ENCODE results near the gene NRCAM. TPM values are rescaled to one million over a fixed set of nuclear protein-coding genes. Genes with fewer than 3 reads are reported as not detected.
A peak's percentile ranks its signal among the peaks of the same experiment; 100 is the strongest.

The NRCAM gene
- total RNA-seq, 2 experiments from 2014 or later = 3.4 to 7.0 TPM

DNA sequence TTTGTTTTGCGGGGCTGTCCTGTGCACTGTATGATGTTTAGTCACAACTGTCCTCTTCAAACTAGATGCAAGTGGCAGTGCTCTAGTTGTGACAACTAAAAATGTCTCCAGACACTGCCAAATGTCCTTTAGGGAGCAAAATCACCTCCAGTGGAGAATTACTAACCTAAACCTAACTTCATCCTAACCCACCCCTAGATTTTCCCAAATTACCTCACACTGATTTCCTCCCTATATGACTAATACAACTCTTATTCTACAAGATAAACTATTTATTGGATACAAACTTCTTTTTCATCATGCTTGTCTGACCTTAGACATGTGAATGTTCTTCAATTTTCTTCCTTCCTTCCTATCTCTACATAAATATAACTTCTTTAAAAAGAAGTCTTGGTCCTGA lies 43.3 kb upstream of the NRCAM start:
- no peak overlapping the region for H3K27ac Mint-ChIP-seq
- H3K4me3 Mint-ChIP-seq = no peak overlapping the region
- POLR2A ChIA-PET = interaction anchor here (1.5 kb wide), 1 partner anchor 26 kb away, joined by 3 read pairs; no protein-coding TSS in a partner anchor
- intact Hi-C loops (cut with DNase I, micrococcal nuclease) = no loop called here
- no peaks in the 10 kb centered on the region for H3K9me3 Mint-ChIP-seq
- ATAC-seq (ENCODE audit: poor library complexity) (no peak), DNase-seq (no peak)
- H3K4me1 Mint-ChIP-seq (ENCODE audit: low read depth) = peaks cover 6% of the 10 kb centered on the region
- H3K9me3 ChIP-seq (ENCODE audit: control insufficient read depth in 1 of 2, insufficient read depth in 1 of 2, low read length in 2 of 2) = no peaks in the 10 kb centered on the region
- no peaks in the 10 kb centered on the region for H3K27me3 Mint-ChIP-seq
- no peak overlapping the region for H3K4me3 ChIP-seq (ENCODE audit: low read length)
- no peaks in the 10 kb centered on the region for H3K4me1 ChIP-seq (ENCODE audit: insufficient read depth, low read length)
- CTCF ChIA-PET = no interaction called here
- peaks cover 72% of the 10 kb centered on the region for H3K36me3 Mint-ChIP-seq (ENCODE audit: low read depth)
- no peaks in the 10 kb centered on the region for H3K27me3 ChIP-seq (ENCODE audit: control insufficient read depth in 1 of 2, insufficient read depth in 2 of 2, low read length in 2 of 2)
- no peak overlapping the region for H3K27ac ChIP-seq (ENCODE audit: low read depth in 1 of 2, low read length in 2 of 2)
- peaks cover 28% of the 10 kb centered on the region for H3K36me3 ChIP-seq (ENCODE audit: insufficient read depth, low read length)
- TF ChIP-seq CTCF (IDR thresholded peaks at IDR 0.05) = no peak

- Histone ChIP-seq H3K9me3 (ENCODE audit: control insufficient read depth in 1 of 2, insufficient read depth in 1 of 2, low read length in 2 of 2) (no peaks in the 10 kb centered on the region), H3K27me3 (ENCODE audit: control insufficient read depth in 1 of 2, insufficient read depth in 2 of 2, low read length in 2 of 2) (no peaks in the 10 kb centered on the region), H3K27ac (ENCODE audit: low read depth in 1 of 2, low read length in 2 of 2) (no peak overlapping the region), H3K36me3 (ENCODE audit: insufficient read depth, low read length) (peaks cover 31% of the 10 kb centered on the region), H3K4me3 (ENCODE audit: low read length) (no peak overlapping the region), H3K4me1 (ENCODE audit: insufficient read depth, low read length) (no peaks in the 10 kb centered on the region)
- Mint-ChIP-seq H3K9me3 (no peaks in the 10 kb centered on the region), H3K27me3 (no peaks in the 10 kb centered on the region), H3K36me3 (ENCODE audit: low read depth) (peaks cover 71% of the 10 kb centered on the region), H3K27ac (no peak overlapping the region), H3K4me1 (ENCODE audit: low read depth) (peaks cover 4% of the 10 kb centered on the region), H3K4me3 (no peak overlapping the region)
- ATAC-seq (ENCODE audit: poor library complexity) (no peak), DNase-seq (no peak)
- intact Hi-C loops (cut with DNase I, micrococcal nuclease) = no loop called here
- CTCF ChIA-PET = interaction anchor here (1.3 kb wide), 1 partner anchor 318 kb away, joined by 5 read pairs; no protein-coding TSS in a partner anchor
- no peak for TF ChIP-seq CTCF (IDR thresholded peaks at IDR 0.05)
- POLR2A ChIA-PET = interaction anchor here (1.5 kb wide), 1 partner anchor 27 kb away, joined by 3 read pairs; no protein-coding TSS in a partner anchor
Observed at GRCh38 chr7:108498481-108498880, 42.2 kb upstream of the NRCAM start.

GRCh38 chr7:108497082-108497725 lies 41.0 kb upstream of the NRCAM start:
- Histone ChIP-seq H3K4me1 (ENCODE audit: insufficient read depth, low read length) (no peaks in the 10 kb centered on the region), H3K4me3 (ENCODE audit: low read length) (no peak overlapping the region), H3K36me3 (ENCODE audit: insufficient read depth, low read length) (peaks cover 34% of the 10 kb centered on the region), H3K9me3 (ENCODE audit: control insufficient read depth in 1 of 2, insufficient read depth in 1 of 2, low read length in 2 of 2) (no peaks in the 10 kb centered on the region), H3K27ac (ENCODE audit: low read depth in 1 of 2, low read length in 2 of 2) (no peak overlapping the region), H3K27me3 (ENCODE audit: control insufficient read depth in 1 of 2, insufficient read depth in 2 of 2, low read length in 2 of 2) (no peaks in the 10 kb centered on the region)
- peak in 12 of 14 experiments; percentile 7 to 73 (median 18) for DNase-seq
- CTCF ChIA-PET = interaction anchor here (0.8 to 1.8 kb wide), 7 partner anchors 12 to 316 kb away, joined by 3 to 12 read pairs (median 6); partner anchors contain the start of gene PNPLA8
- POLR2A ChIA-PET = interaction anchor here (1.0 to 1.8 kb wide), 6 partner anchors 27 to 72 kb away, joined by 3 to 7 read pairs (median 6); partner anchors contain the start of genes DNAJB9, NRCAM, PNPLA8 and THAP5
- intact Hi-C loops (cut with DNase I, micrococcal nuclease) = loop anchor here (1.0 to 2.0 kb wide), 4 partner anchors 44 to 316 kb away; no protein-coding TSS in a partner anchor
- H3K4me3 Mint-ChIP-seq = no peak overlapping the region
- no peak overlapping the region for H3K27ac Mint-ChIP-seq
- H3K4me1 Mint-ChIP-seq (ENCODE audit: low read depth) = no peaks in the 10 kb centered on the region
- H3K36me3 Mint-ChIP-seq (ENCODE audit: low read depth) = peaks cover 66% of the 10 kb centered on the region
- peak; percentile 97 for TF ChIP-seq CTCF (IDR thresholded peaks at IDR 0.05)
- no peaks in the 10 kb centered on the region for H3K9me3 Mint-ChIP-seq
- peak; percentile 74 for ATAC-seq (ENCODE audit: poor library complexity)
- H3K27me3 Mint-ChIP-seq = no peaks in the 10 kb centered on the region
